SK-N-SH (cell line): ENCODE data around the gene CPLX1. TPM values are rescaled to one million over a fixed set of nuclear protein-coding genes. Genes with fewer than 3 reads are reported as not detected.

Experiments
- CTCF ChIA-PET: fragments of 300-600, 350-600 bp; formaldehyde crosslinking; extraction: SDS; loops from one replicate; lab custom pipeline; 2021; lab: Yijun Ruan, JAX
- POLR2A ChIA-PET: fragments of 350-600 bp; sonication (Branson Sonifier 250); formaldehyde crosslinking; extraction: SDS; loops from one replicate; lab custom pipeline; 2020; ENCODE audit warnings: antibody characterized with exemption, inconsistent platforms; lab: Yijun Ruan, JAX
- DNase-seq: peaks from one replicate; pipeline ENCODE4 v3.0.0; 2012
- H2AFZ ChIP-seq: fragments of 200-600 bp; sonication (generic); 2 replicates; pipeline ENCODE4 v1.8.1; 2016; ENCODE audit warnings: antibody characterized with exemption, mild to moderate bottlenecking, low read depth
- H3F3A ChIP-seq: fragments of 200-600 bp; sonication (generic); replicated peaks from 2 replicates; pipeline ENCODE3; 2016; ENCODE audit warnings: antibody characterized with exemption, mild to moderate bottlenecking; ENCODE audit not compliant: insufficient read depth
- H3K27ac ChIP-seq, 2 experiments: fragments of 200-500 bp in 1 of 2; fragments of 200-600 bp in 1 of 2; sonication (Bioruptor generic) in 1 of 2; sonication (generic), shearing (Covaris generic) in 1 of 2; 2 replicates each; pipeline versions ENCODE4 v1.5.1 to v1.6.1; 2014 to 2016; ENCODE audit warnings: low read depth in 2 of 2, inconsistent platforms in 1 of 2, low read length in 1 of 2, mild to moderate bottlenecking in 1 of 2, mixed read lengths in 1 of 2
- H3K27me3 ChIP-seq: fragments of 200-600 bp; sonication (generic), shearing (Covaris generic); 2 replicates; pipeline ENCODE4 v1.6.1; 2016; ENCODE audit warnings: mixed run types; ENCODE audit not compliant: insufficient read depth
- H3K36me3 ChIP-seq, 2 experiments: fragments of 200-500 bp in 1 of 2; fragments of 200-600 bp in 1 of 2; sonication (Bioruptor generic) in 1 of 2; sonication (generic) in 1 of 2; replicated peaks in 1 of 2; 2 replicates each; pipeline versions ENCODE3 to v1.5.1; 2014 to 2016; ENCODE audit warnings: low read length in 1 of 2, mild to moderate bottlenecking in 1 of 2; ENCODE audit not compliant: insufficient read depth in 2 of 2, control insufficient read depth in 1 of 2
- H3K4me1 ChIP-seq, 2 experiments: fragments of 200-500 bp in 1 of 2; fragments of 200-600 bp in 1 of 2; sonication (Bioruptor generic) in 1 of 2; sonication (generic), shearing (Covaris generic) in 1 of 2; 2 replicates each; pipeline versions ENCODE4 v1.5.1 to v1.6.1; 2014 to 2016; ENCODE audit warnings: low read depth in 1 of 2, low read length in 1 of 2, mixed run types in 1 of 2; ENCODE audit not compliant: insufficient read depth in 2 of 2, control insufficient read depth in 1 of 2
- H3K4me2 ChIP-seq: fragments of 200-600 bp; sonication (generic), shearing (Covaris generic); 2 replicates; pipeline ENCODE4 v1.6.1; 2017; ENCODE audit warnings: mixed run types
- H3K4me3 ChIP-seq, 2 experiments: fragments of 200-500 bp in 1 of 2; fragments of 200-600 bp in 1 of 2; sonication (Bioruptor generic) in 1 of 2; sonication (generic), shearing (Covaris generic) in 1 of 2; 2 replicates each; pipeline versions ENCODE4 v1.5.1 to v1.8.1; 2014 to 2016; ENCODE audit warnings: low read depth in 2 of 2, inconsistent platforms in 1 of 2, low read length in 1 of 2, mild to moderate bottlenecking in 1 of 2, mixed read lengths in 1 of 2, moderate library complexity in 1 of 2
- H3K79me2 ChIP-seq: fragments of 200-600 bp; sonication (generic); 2 replicates; pipeline ENCODE4 v1.8.1; 2017; ENCODE audit warnings: mild to moderate bottlenecking; ENCODE audit not compliant: insufficient read depth
- H3K9ac ChIP-seq: fragments of 200-600 bp; sonication (generic); 2 replicates; pipeline ENCODE4 v1.6.1; 2017; ENCODE audit warnings: mixed run types
- H3K9me2 ChIP-seq: fragments of 200-600 bp; sonication (generic); 2 replicates; pipeline ENCODE4 v1.6.1; 2017; ENCODE audit warnings: mixed run types
- H3K9me3 ChIP-seq: fragments of 200-600 bp; sonication (generic); 2 replicates; pipeline ENCODE4 v1.6.1; 2017; ENCODE audit warnings: mixed run types, mild to moderate bottlenecking, moderate library complexity
- H4K20me1 ChIP-seq: fragments of 200-600 bp; sonication (generic); 2 replicates; pipeline ENCODE4 v1.6.1; 2017; ENCODE audit warnings: mild to moderate bottlenecking, mixed run types; ENCODE audit not compliant: insufficient read depth
- CTCF ChIP-seq: fragments of 200-600 bp; sonication (generic); IDR thresholded peaks from 2 replicates; pipeline ENCODE4 v1.6.1; 2017; ENCODE audit warnings: antibody characterized with exemption, mild to moderate bottlenecking, moderate library complexity
- GABPA ChIP-seq: IDR thresholded peaks from 2 replicates; pipeline ENCODE4 v1.4.0; 2012; ENCODE audit warnings: low read depth, mild to moderate bottlenecking
- PBX3 ChIP-seq: IDR thresholded peaks from 2 replicates; pipeline ENCODE4; 2012
- POLR2AphosphoS5 ChIP-seq: IDR thresholded peaks from 2 replicates; pipeline ENCODE4 v1.6.1; 2012; ENCODE audit warnings: low read depth, low read length
- RFX5 ChIP-seq: IDR thresholded peaks from 2 replicates; pipeline ENCODE4 v1.6.1; 2012; ENCODE audit warnings: mild to moderate bottlenecking, improper control_type of control experiment, low read length
- SMC3 ChIP-seq: IDR thresholded peaks from 2 replicates; pipeline ENCODE4 v1.6.1; 2012; ENCODE audit warnings: low read depth, low read length, improper control_type of control experiment
- TEAD4 ChIP-seq: IDR thresholded peaks from 2 replicates; pipeline ENCODE4 v1.4.0; 2012; ENCODE audit warnings: mild to moderate bottlenecking, borderline replicate concordance; ENCODE audit not compliant: insufficient read depth
- ZBTB33 ChIP-seq: IDR thresholded peaks from 2 replicates; pipeline ENCODE4 v1.4.0; 2012; ENCODE audit warnings: low read depth, borderline replicate concordance
- WGBS: methylation state at CpG from one replicate; pipeline ENCODE4 v1.1.6; 2017; ENCODE audit warnings: low lambda C conversion rate; 5-methylcytosine and 5-hydroxymethylcytosine counted together
- polyA plus RNA-seq, 3 experiments: library from polyadenylated mRNA; depleted of rRNA; stranded (reverse); fragments of >200 nt; gene quantifications; 2 replicates each; pipeline ENCODE4 v1.2.3, GENCODE V29; 2012

The CPLX1 gene
- polyA plus RNA-seq, 1 of the 3 experiments (the other 2 are of a cell fraction), result 0.56 TPM

- TF ChIP-seq PBX3 (no peak), TEAD4 (no peak), SMC3 (no peak), POLR2AphosphoS5 (no peak), ZBTB33 (no peak), RFX5 (no peak)
These were observed 3.4 kb upstream of the CPLX1 start (continued) for GRCh38 chr4:829291-829690.

GRCh38 chr4:828641-829271, 2.8 kb upstream of the CPLX1 start:
- ChIA-PET POLR2A (interaction anchor here (0.6 to 1.0 kb wide), 2 partner anchors 47 to 534 kb away, joined by 3 read pairs; no protein-coding TSS in a partner anchor), CTCF (interaction anchor here (1.0 to 1.6 kb wide), 2 partner anchors 86 to 144 kb away, joined by 3 to 6 read pairs; no protein-coding TSS in a partner anchor)
- no peak for TF ChIP-seq GABPA
- TF ChIP-seq CTCF, result peak; percentile 11; the same call in 1 of the 2 replicates
- Histone ChIP-seq H3K27ac (no peak overlapping the region), H3F3A (no peaks in the 10 kb centered on the region), H4K20me1 (no peaks in the 10 kb centered on the region), H2AFZ (no peak overlapping the region), H3K36me3 (no peaks in the 10 kb centered on the region), H3K27me3 (peaks cover 17% of the 10 kb centered on the region), H3K4me1 (peaks cover 0 to 15% of the 10 kb centered on the region in 2 experiments; a peak in 1 of 4 replicates), H3K9me3 (no peaks in the 10 kb centered on the region), H3K4me3 (no peak overlapping the region), H3K79me2 (no peaks in the 10 kb centered on the region), H3K9me2 (no peaks in the 10 kb centered on the region), H3K9ac (no peak overlapping the region), H3K4me2 (no peak overlapping the region)
- WGBS, result 85% methylated on average over 7 of the region's 16 CpGs
- peak; percentile 61 for DNase-seq
